GM12872 (cell line): ENCODE data around the gene ELMOD1.

ENCODE experiments used
- TF ChIP-seq, protein P1 (sequence below): IDR thresholded peaks from 3 replicates; pipeline ENCODE4 v1.5.1; 2011; ENCODE audit warnings: low read depth, mild to moderate bottlenecking, low read length, moderate library complexity; ENCODE audit not compliant: insufficient read depth

Gene ELMOD1

DNA sequence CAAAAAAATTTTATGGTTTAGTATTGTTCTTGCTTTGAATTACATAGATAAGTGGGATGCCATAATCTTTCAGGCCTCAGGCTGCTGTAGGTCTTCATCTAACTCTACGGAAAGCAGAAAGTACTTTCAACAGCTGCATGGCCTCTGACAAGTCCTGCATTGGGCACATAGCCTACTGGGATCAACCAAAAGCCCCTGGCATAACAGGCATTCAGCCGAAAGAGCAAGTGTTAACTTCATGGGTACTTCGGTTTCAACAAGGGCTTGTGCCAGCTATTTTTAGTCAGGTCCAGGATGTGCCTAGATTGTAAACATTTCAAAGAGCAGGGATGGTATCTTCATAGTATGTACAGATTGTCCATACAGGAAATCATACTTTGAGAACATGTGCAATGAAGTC, 117.8 kb downstream of the ELMOD1 start:
- TF ChIP-seq, protein P1, sequence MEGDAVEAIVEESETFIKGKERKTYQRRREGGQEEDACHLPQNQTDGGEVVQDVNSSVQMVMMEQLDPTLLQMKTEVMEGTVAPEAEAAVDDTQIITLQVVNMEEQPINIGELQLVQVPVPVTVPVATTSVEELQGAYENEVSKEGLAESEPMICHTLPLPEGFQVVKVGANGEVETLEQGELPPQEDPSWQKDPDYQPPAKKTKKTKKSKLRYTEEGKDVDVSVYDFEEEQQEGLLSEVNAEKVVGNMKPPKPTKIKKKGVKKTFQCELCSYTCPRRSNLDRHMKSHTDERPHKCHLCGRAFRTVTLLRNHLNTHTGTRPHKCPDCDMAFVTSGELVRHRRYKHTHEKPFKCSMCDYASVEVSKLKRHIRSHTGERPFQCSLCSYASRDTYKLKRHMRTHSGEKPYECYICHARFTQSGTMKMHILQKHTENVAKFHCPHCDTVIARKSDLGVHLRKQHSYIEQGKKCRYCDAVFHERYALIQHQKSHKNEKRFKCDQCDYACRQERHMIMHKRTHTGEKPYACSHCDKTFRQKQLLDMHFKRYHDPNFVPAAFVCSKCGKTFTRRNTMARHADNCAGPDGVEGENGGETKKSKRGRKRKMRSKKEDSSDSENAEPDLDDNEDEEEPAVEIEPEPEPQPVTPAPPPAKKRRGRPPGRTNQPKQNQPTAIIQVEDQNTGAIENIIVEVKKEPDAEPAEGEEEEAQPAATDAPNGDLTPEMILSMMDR, result no peak

GRCh38 chr11:107710301-107710700, 119.4 kb downstream of the ELMOD1 start:
- TF ChIP-seq, protein P1, result no peak

DNA sequence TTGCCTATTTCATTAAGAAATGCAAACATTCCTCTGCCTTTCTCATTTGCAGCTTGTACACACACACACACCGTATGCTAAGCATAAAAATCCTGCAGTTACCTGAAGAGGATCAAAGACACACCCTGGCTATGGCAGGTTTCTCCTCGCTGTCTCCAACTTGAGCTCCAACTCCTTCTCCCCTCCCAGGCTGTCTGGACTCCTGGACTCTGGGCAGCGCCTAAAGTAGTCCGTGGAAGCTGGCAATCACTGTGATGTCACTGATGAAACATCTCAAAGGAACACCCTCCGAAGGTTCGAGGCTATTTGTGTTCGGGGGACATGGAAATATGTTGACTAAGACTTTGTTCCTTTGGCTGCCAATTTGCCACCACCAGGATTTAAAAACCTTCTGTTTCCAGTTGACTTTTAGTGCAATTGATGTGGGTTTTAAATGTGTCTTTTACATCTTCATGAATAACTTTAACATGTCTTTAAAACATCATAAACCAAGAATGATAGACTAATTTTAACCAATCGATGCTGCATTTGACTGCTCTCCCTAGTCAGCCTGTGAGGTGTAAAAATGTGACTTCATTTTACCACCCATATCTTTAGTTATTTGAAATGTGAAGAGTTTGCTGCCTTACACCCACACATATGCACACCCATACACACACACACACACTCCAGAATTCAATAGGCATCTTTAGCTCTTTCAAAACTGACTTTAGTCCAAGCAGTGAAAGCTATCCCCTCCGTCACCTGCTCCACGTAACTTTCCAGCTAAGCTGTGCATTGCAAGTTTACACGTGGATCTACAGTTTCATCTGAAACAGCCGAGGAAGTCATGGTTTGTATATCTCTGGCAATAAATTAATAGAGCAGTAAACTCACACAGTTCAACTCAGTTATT, 121.2 kb downstream of the ELMOD1 start, which contains the start of gene SLN:
SLN (minus strand) TSS at position 196 of the 895 bp plus-strand sequence.
- TF ChIP-seq, protein P1, result no peak

DNA sequence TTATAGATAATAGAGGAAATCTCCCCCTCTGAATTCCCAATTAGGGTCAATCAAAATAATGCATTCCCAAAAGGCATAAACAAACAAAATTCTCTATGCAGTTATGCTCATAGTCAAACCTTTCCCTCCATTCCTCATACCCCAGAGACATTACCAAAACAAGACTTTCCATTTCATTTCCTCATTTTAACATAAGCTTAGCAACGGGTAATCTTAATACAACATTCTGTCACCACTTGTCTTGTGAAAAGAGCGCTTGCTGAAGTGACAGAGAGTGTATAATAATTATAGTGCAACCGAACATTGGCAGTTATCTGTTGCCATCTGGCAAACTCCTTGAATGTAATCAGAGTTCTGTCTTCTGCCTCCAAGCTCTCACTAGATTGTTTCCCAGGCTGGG, 122.1 kb downstream of the ELMOD1 start:
- TF ChIP-seq, protein P1, result no peak
